GM21360 (cell line): ENCODE data around the gene COL4A4.
A peak's percentile ranks its signal among the peaks of the same experiment; 100 is the strongest.

Experiments used
- ATAC-seq: cut with Tn5 transposase; IDR thresholded peaks from one replicate; pipeline ENCODE4 v1.9.1; 2021; ENCODE audit warnings: mild to moderate bottlenecking, moderate library complexity; ENCODE audit not compliant: unreplicated experiment

The COL4A4 gene

GRCh38 chr2:227163485-227163997 lies 464 bp downstream of the COL4A4 start:
- ATAC-seq: peak; percentile 56

GRCh38 chr2:227161947-227162346 lies 2.1 kb downstream of the COL4A4 start:
- ATAC-seq: no peak

GRCh38 chr2:227160164-227160563 lies 3.8 kb downstream of the COL4A4 start:
- ATAC-seq: no peak

- no peak for ATAC-seq
These were observed 8.8 kb downstream of the COL4A4 start for GRCh38 chr2:227154986-227155774.

GRCh38 chr2:227153758-227154486 lies 10.1 kb downstream of the COL4A4 start:
- ATAC-seq: no peak

GRCh38 chr2:227153307-227153706 lies 10.7 kb downstream of the COL4A4 start:
- no peak for ATAC-seq

- no peak for ATAC-seq
These were observed 11.8 kb downstream of the COL4A4 start for GRCh38 chr2:227152093-227152766.

GRCh38 chr2:227150222-227150936 lies 13.6 kb downstream of the COL4A4 start:
- no peak for ATAC-seq

- no peak for ATAC-seq
These were observed 15.9 kb downstream of the COL4A4 start for GRCh38 chr2:227148106-227148505.

- no peak for ATAC-seq
These were observed 17.0 kb downstream of the COL4A4 start for GRCh38 chr2:227147023-227147422.

- ATAC-seq: no peak
These were observed 17.5 kb downstream of the COL4A4 start for GRCh38 chr2:227146456-227146855.

- no peak for ATAC-seq
These were observed 20.1 kb downstream of the COL4A4 start for GRCh38 chr2:227143895-227144294.

GRCh38 chr2:227141301-227141700 lies 22.7 kb downstream of the COL4A4 start:
- ATAC-seq: no peak

- no peak for ATAC-seq
These were observed 29.4 kb downstream of the COL4A4 start for GRCh38 chr2:227134591-227134990.

GRCh38 chr2:227132986-227133385 lies 31.0 kb downstream of the COL4A4 start:
- ATAC-seq: no peak

- no peak for ATAC-seq
These were observed 33.4 kb downstream of the COL4A4 start for GRCh38 chr2:227130636-227131035.

GRCh38 chr2:227127201-227127600 lies 36.8 kb downstream of the COL4A4 start:
- no peak for ATAC-seq

- no peak for ATAC-seq
These were observed 38.5 kb downstream of the COL4A4 start for GRCh38 chr2:227125506-227125905.

GRCh38 chr2:227124811-227125210 lies 39.2 kb downstream of the COL4A4 start:
- ATAC-seq: no peak

- ATAC-seq: no peak
These were observed 40.3 kb downstream of the COL4A4 start for GRCh38 chr2:227123697-227124096.

GRCh38 chr2:227118353-227118752 lies 45.7 kb downstream of the COL4A4 start:
- no peak for ATAC-seq
